Measurements from ENCODE around the gene PLEKHH2.
A peak's percentile ranks its signal among the peaks of the same experiment; 100 is the strongest.

PLEKHH2 gene

DNA sequence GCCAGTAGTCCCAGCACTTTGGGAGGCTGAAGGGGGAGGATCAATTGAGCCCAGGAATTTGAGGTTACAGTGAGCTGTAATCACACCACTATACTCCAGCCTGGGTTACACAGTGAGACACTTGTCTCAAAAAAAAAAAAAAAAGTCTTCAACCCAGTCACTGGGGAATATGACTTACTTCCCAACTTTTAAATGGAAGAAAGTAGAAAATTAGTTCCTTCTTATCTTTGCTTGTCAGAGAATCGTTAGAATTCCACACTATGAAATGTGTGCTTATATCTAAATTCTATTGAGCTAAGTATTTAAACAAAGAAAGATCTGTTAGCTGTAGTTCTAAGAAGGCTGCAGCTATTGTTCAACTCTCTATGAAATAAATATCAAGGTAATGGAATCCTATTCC, 159.1 kb downstream of the PLEKHH2 start:
- DNase-seq (ENCODE audit: low read depth, low spot score): no peak
- H3K4me3 ChIP-seq (ENCODE audit: low read depth, low read length): no peak overlapping the region
- TF ChIP-seq, protein P1, sequence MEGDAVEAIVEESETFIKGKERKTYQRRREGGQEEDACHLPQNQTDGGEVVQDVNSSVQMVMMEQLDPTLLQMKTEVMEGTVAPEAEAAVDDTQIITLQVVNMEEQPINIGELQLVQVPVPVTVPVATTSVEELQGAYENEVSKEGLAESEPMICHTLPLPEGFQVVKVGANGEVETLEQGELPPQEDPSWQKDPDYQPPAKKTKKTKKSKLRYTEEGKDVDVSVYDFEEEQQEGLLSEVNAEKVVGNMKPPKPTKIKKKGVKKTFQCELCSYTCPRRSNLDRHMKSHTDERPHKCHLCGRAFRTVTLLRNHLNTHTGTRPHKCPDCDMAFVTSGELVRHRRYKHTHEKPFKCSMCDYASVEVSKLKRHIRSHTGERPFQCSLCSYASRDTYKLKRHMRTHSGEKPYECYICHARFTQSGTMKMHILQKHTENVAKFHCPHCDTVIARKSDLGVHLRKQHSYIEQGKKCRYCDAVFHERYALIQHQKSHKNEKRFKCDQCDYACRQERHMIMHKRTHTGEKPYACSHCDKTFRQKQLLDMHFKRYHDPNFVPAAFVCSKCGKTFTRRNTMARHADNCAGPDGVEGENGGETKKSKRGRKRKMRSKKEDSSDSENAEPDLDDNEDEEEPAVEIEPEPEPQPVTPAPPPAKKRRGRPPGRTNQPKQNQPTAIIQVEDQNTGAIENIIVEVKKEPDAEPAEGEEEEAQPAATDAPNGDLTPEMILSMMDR (IDR thresholded peaks at IDR 0.05; ENCODE audit: low read depth, low read length): no peak
- in situ Hi-C loops (cut with HindIII; ENCODE audit: low sequenced_read_pairs): no loop called here

DNA sequence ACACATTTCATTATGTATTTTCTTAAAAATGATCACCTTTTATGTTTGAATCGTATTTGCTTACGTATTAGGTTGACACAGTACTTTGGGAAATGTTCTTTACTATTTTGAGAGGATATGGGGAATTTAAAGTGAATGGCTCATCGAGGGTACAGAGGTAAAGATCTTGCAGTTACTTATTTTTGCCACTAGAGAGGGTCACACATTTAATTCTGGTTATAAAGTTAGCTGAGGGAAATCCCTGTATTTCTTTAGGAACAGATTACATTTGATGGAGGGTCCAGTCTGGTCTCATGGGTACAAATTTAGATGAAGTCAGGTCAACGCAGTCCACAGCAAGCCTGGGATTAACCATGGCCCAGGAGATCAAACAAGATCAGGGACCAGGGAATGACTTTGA, 161.2 kb downstream of the PLEKHH2 start:
- no peak overlapping the region for H3K4me3 ChIP-seq (ENCODE audit: low read depth, low read length)
- in situ Hi-C loops (cut with HindIII; ENCODE audit: low sequenced_read_pairs): no loop called here
- TF ChIP-seq, protein P1 (IDR thresholded peaks at IDR 0.05; ENCODE audit: low read depth, low read length): peak; percentile 8
- no peak for DNase-seq (ENCODE audit: low read depth, low spot score)

DNA sequence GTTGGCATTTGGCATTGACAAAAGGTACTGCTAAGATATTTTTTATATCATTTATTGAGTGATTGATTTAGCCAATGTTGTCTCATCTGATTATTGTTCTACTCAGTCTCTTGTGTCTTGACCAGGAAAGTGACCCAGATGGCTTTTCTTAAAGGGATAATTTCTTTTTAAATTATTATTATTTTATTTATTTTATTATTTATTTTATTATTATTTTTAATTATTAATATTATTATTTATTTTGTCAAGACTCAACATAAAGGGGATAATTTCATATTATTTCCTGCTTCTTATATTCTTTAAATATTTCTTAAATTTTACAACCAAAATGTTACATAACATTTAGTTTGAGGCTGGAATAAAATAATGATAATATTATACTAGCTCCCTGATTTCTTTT, 163.8 kb downstream of the PLEKHH2 start:
- in situ Hi-C loops (cut with HindIII; ENCODE audit: low sequenced_read_pairs): no loop called here
- DNase-seq (ENCODE audit: low read depth, low spot score): no peak

DNA sequence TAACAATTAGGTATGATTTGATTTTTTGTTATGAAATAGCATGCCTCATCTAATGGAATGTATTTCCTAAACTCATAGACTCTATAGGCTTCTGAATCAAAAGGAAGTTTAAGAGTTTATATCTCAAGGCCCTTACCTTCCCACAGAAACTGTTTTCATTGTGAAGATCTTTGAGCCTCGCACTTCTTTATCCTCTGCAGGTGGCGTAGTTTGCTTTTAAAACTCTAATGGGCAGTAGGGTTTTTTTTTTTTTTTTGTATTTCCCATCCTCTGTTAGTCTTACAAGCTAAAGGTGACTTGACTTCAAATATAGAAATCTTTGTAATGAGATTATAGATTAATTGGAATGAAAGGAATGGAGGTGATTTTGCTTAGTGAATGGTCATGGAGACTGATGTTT, 165.1 kb downstream of the PLEKHH2 start:
- DNase-seq (ENCODE audit: low read depth, low spot score): no peak
- in situ Hi-C loops (cut with HindIII; ENCODE audit: low sequenced_read_pairs): no loop called here
- TF ChIP-seq, protein P1 (IDR thresholded peaks at IDR 0.05; ENCODE audit: low read depth, low read length): no peak
- H3K4me3 ChIP-seq (ENCODE audit: low read depth, low read length): no peak overlapping the region

More for the DNA sequence above, 163.8 kb downstream of the PLEKHH2 start:
- H3K4me3 ChIP-seq (ENCODE audit: low read depth, low read length): no peak overlapping the region
- TF ChIP-seq, protein P1 (IDR thresholded peaks at IDR 0.05; ENCODE audit: low read depth, low read length): no peak

DNA sequence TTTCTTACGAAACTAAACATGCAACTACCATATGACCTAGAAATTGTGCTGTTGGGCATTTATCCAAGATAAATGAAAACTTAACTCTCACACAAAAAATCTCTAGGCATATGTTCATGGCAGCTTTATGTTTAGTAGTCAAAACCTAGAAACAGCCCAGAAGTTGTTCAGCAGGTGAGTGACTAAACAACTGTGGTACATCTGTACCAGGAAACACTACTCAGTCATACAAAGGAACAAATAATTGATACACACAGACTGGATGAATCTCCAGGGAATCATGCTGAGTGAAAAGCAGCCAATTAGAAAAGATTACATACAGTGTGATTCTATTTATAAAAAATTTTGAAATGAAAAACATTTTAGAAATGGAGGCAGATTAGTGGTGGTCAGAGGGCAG, 166.1 kb downstream of the PLEKHH2 start:
- no peak overlapping the region for H3K4me3 ChIP-seq (ENCODE audit: low read depth, low read length)
- TF ChIP-seq, protein P1 (IDR thresholded peaks at IDR 0.05; ENCODE audit: low read depth, low read length): no peak
- DNase-seq (ENCODE audit: low read depth, low spot score): no peak
- in situ Hi-C loops (cut with HindIII; ENCODE audit: low sequenced_read_pairs): no loop called here

DNA sequence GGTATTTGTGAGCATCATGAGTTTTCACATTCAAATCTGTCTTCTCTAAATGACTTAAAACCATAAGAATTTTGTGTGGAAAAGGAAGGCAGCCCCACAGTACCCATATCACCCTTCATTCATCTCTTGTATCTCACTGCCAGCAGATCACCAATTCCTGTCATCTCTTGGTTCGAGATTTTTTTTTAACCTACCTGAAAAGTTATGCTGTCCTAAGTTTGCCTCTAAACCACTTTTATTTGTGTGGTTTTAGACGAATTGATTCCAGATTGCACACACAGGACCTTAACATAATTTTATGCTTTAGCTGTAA, 169.6 kb downstream of the PLEKHH2 start:
- no peak for DNase-seq (ENCODE audit: low read depth, low spot score)
- TF ChIP-seq, protein P1 (IDR thresholded peaks at IDR 0.05; ENCODE audit: low read depth, low read length): no peak
- no peak overlapping the region for H3K4me3 ChIP-seq (ENCODE audit: low read depth, low read length)
- in situ Hi-C loops (cut with HindIII; ENCODE audit: low sequenced_read_pairs): no loop called here

DNA sequence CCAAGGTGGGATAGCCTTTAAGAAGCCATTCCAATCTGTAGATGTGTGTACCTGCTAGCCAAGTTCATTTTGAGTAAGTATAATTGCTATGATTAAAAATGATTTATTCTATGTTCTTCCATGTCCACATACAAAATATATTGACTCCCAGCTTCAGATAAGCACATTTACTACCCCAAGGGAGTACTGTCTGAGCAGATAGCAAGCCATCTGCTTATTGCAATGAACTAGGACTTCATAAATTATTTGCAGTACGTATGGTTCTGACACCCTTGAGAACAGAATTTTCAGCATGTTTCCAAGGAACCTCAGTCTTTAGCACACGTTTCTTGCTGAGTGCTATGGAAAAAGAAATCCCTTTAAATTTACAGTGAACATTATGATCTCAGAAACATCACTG, 173.4 kb downstream of the PLEKHH2 start:
- TF ChIP-seq, protein P1 (IDR thresholded peaks at IDR 0.05; ENCODE audit: low read depth, low read length): no peak
- no peak overlapping the region for H3K4me3 ChIP-seq (ENCODE audit: low read depth, low read length)
- no peak for DNase-seq (ENCODE audit: low read depth, low spot score)
- in situ Hi-C loops (cut with HindIII; ENCODE audit: low sequenced_read_pairs): no loop called here
